Hepatocyte (in vitro differentiated cells): ENCODE results near the gene CYB561D2. TPM values are rescaled to one million over a fixed set of nuclear protein-coding genes. Genes with fewer than 3 reads are reported as not detected.

ENCODE experiments used
- DNase-seq: peaks from one replicate; pipeline ENCODE4 v3.0.0-alpha.2; 2016; ENCODE audit warnings: low spot score
- H2AFZ ChIP-seq: fragments of 200-600 bp; sonication (generic); 2 replicates; pipeline ENCODE4 v1.6.0; 2016; ENCODE audit warnings: antibody characterized with exemption, mild to moderate bottlenecking
- H3K27ac ChIP-seq: fragments of 200-600 bp; sonication (generic); 2 replicates; pipeline ENCODE4 v1.5.1; 2016; ENCODE audit warnings: mild to moderate bottlenecking
- H3K27me3 ChIP-seq: fragments of 200-600 bp; sonication (generic); 2 replicates; pipeline ENCODE4 v1.6.1; 2016
- H3K36me3 ChIP-seq: fragments of 200-600 bp; sonication (generic); replicated peaks from 2 replicates; pipeline ENCODE4 v1.5.1; 2016; ENCODE audit warnings: low read depth; ENCODE audit not compliant: insufficient read depth
- H3K4me1 ChIP-seq: fragments of 200-600 bp; sonication (generic); 2 replicates; pipeline ENCODE4 v1.5.1; 2016; ENCODE audit warnings: mild to moderate bottlenecking, moderate library complexity; ENCODE audit not compliant: insufficient read depth
- H3K4me2 ChIP-seq: fragments of 200-600 bp; sonication (generic); 2 replicates; pipeline ENCODE4 v1.6.0; 2016
- H3K4me3 ChIP-seq: fragments of 200-600 bp; sonication (generic); 2 replicates; pipeline ENCODE4 v1.5.1; 2016; ENCODE audit warnings: mild to moderate bottlenecking
- H3K79me2 ChIP-seq: fragments of 200-600 bp; sonication (generic); 2 replicates; pipeline ENCODE4 v1.6.0; 2017; ENCODE audit warnings: mild to moderate bottlenecking
- H3K9me2 ChIP-seq: fragments of 200-600 bp; sonication (generic); replicated peaks from 2 replicates; pipeline ENCODE4 v1.6.0; 2017; ENCODE audit warnings: mild to moderate bottlenecking; ENCODE audit not compliant: insufficient read depth
- H3K9me3 ChIP-seq: fragments of 200-600 bp; sonication (generic); 2 replicates; pipeline ENCODE4 v1.5.1; 2016; ENCODE audit warnings: low read depth, mild to moderate bottlenecking
- H4K20me1 ChIP-seq: fragments of 200-600 bp; sonication (generic); 2 replicates; pipeline ENCODE4 v1.6.0; 2016; ENCODE audit warnings: mild to moderate bottlenecking; ENCODE audit not compliant: insufficient read depth, poor library complexity, severe bottlenecking
- CTCF ChIP-seq: fragments of 200-600 bp; sonication (generic); IDR thresholded peaks from 2 replicates; pipeline ENCODE4 v1.5.1; 2016; ENCODE audit warnings: antibody characterized with exemption, mild to moderate bottlenecking; ENCODE audit not compliant: poor library complexity
- EZH2 ChIP-seq: fragments of 200-600 bp; sonication (generic); IDR thresholded peaks from 2 replicates; pipeline ENCODE4 v1.6.1; 2016; ENCODE audit warnings: antibody characterized with exemption, mild to moderate bottlenecking, borderline replicate concordance
- EZH2phosphoT487 ChIP-seq: fragments of 200-600 bp; sonication (generic); IDR thresholded peaks from one replicate; pipeline ENCODE4 v1.6.1; 2018; ENCODE audit warnings: antibody characterized with exemption, mild to moderate bottlenecking, low read depth, moderate library complexity; ENCODE audit not compliant: unreplicated experiment, severe bottlenecking
- WGBS: methylation state at CpG from one replicate; pipeline ENCODE4 v1.1.6; 2016; ENCODE audit warnings: low lambda C conversion rate; ENCODE audit errors: missing lambda C conversion rate; 5-methylcytosine and 5-hydroxymethylcytosine counted together
- polyA plus RNA-seq: library from polyadenylated mRNA; unstranded; fragments of >200 nt; fragmentation: Nextera tagmentation; extraction: Ambion mirVana; gene quantifications from 2 replicates; pipeline ENCODE4 v1.2.1, GENCODE V29; 2016
- total RNA-seq: library from RNA; depleted of rRNA; stranded (reverse); fragments of >200 nt; gene quantifications from 2 replicates; pipeline ENCODE4 v1.2.3, GENCODE V29; 2014

Gene CYB561D2
- total and polyA plus RNA-seq, 2 experiments from 2014 or later: 37.3 to 40.5 TPM

GRCh38 chr3:50326182-50326541 is 24.5 kb upstream of the CYB561D2 start:
- H2AFZ ChIP-seq: no peak overlapping the region
- no peak overlapping the region for H3K27ac ChIP-seq
- no peaks in the 10 kb centered on the region for H3K9me2 ChIP-seq
- WGBS: 95% methylated on average over 8 of the region's 8 CpGs
- H3K4me3 ChIP-seq: no peak overlapping the region
- no peaks in the 10 kb centered on the region for H3K9me3 ChIP-seq
- no peak overlapping the region for H3K4me2 ChIP-seq
- H4K20me1 ChIP-seq: peaks cover 2% of the 10 kb centered on the region
- no peaks in the 10 kb centered on the region for H3K36me3 ChIP-seq
- H3K79me2 ChIP-seq: peaks cover 20% of the 10 kb centered on the region
- H3K4me1 ChIP-seq: peaks cover 24% of the 10 kb centered on the region
- no peak for TF ChIP-seq CTCF
- no peak for TF ChIP-seq EZH2
- no peak for TF ChIP-seq EZH2phosphoT487
- no peaks in the 10 kb centered on the region for H3K27me3 ChIP-seq
- DNase-seq: no peak

DNA sequence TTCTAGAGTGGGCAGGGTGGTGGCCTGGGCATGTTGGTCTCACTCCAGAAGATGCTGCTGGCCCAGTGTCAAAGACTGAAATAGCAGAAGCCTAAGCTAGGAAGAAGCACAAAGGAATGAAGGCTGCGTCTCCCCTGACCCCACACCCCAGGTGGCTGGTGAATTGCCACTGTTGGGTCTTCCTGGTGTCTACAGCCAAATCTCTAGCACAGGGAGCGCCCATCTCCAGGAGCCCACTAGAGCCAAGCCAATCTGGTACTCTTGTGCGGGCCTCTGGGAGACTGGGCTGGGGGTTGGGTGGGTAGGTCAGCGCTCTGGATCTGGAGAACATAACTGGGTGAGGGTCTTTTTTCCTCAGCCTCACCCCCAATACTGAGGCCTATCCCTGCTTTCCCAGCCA is 23.5 kb upstream of the CYB561D2 start:
- Histone ChIP-seq H3K4me1 (peaks cover 19% of the 10 kb centered on the region), H3K36me3 (no peaks in the 10 kb centered on the region), H3K79me2 (peaks cover 24% of the 10 kb centered on the region), H3K27me3 (no peaks in the 10 kb centered on the region), H3K4me2 (peak overlapping the region; percentile 86), H3K27ac (no peak overlapping the region), H3K4me3 (peak overlapping the region; percentile 18), H3K9me2 (no peaks in the 10 kb centered on the region), H4K20me1 (peaks cover 2% of the 10 kb centered on the region), H3K9me3 (no peaks in the 10 kb centered on the region), H2AFZ (no peak overlapping the region)
- no peak for DNase-seq
- 85% methylated on average over 4 of the region's 4 CpGs for WGBS
- TF ChIP-seq EZH2: no peak
- no peak for TF ChIP-seq CTCF
- TF ChIP-seq EZH2phosphoT487: no peak

GRCh38 chr3:50327943-50328691 is 22.5 kb upstream of the CYB561D2 start, which contains the start of gene TUSC2:
TSS of gene TUSC2 (minus strand) at chr3:50328223. CDS start at chr3:50328099, 124 bp downstream.
- H3K4me2 ChIP-seq: peak within 1 kb of the TSS; percentile 86
- H3K9me2 ChIP-seq: no peaks in the 10 kb centered on the region
- peak within 1 kb of the TSS; percentile 72 for H3K27ac ChIP-seq
- DNase-seq: peak; percentile 99
- no peaks in the 10 kb centered on the region for H3K36me3 ChIP-seq
- no peaks in the 10 kb centered on the region for H3K27me3 ChIP-seq
- peak within 1 kb of the TSS; percentile 18 for H3K4me3 ChIP-seq
- H3K4me1 ChIP-seq: peaks cover 11% of the 10 kb centered on the region
- TF ChIP-seq CTCF (no peak), EZH2 (no peak), EZH2phosphoT487 (no peak)
- H3K9me3 ChIP-seq: no peaks in the 10 kb centered on the region
- H4K20me1 ChIP-seq: peaks cover 2% of the 10 kb centered on the region
- WGBS: 5% methylated on average over 54 of the region's 55 CpGs
- peak within 1 kb of the TSS; percentile 39 for H2AFZ ChIP-seq
- peaks cover 32% of the 10 kb centered on the region for H3K79me2 ChIP-seq
